Astrocyte (in vitro differentiated cells and primary cell): Measurements from ENCODE around the gene PCDHGA5. TPM values are rescaled to one million over a fixed set of nuclear protein-coding genes. Genes with fewer than 3 reads are reported as not detected.
A peak's percentile ranks its signal among the peaks of the same experiment; 100 is the strongest.
"Not testable (repeated sequence)": the region's sequence is repeated elsewhere in the genome, so short reads cannot be mapped to it uniquely, and the experiment has no call there.

ENCODE experiments used
- DNase-seq: peaks from one replicate; pipeline ENCODE4 v3.0.0-alpha.2; 2010; ENCODE audit warnings: low read depth
- FAIRE-seq: peaks from 2 replicates; lab custom pipeline; 2011; peaks lifted over from hg19 to GRCh38; lab: Jason Lieb, UNC
- H2AFZ ChIP-seq: 2 replicates; pipeline ENCODE4 v1.6.0; 2012; ENCODE audit warnings: low read depth, low read length, inconsistent platforms
- H3K27ac ChIP-seq: 2 replicates; pipeline ENCODE4 v1.5.1; 2011; ENCODE audit warnings: low read depth, low read length, inconsistent platforms
- H3K27me3 ChIP-seq: 2 replicates; pipeline ENCODE4 v1.6.0; 2011; ENCODE audit warnings: low read length, inconsistent platforms; ENCODE audit not compliant: insufficient read depth
- H3K36me3 ChIP-seq: 2 replicates; pipeline ENCODE4 v1.5.1; 2011; ENCODE audit warnings: low read length, inconsistent platforms; ENCODE audit not compliant: insufficient read depth
- H3K4me1 ChIP-seq: 2 replicates; pipeline ENCODE4 v1.5.1; 2011; ENCODE audit warnings: low read length, inconsistent platforms; ENCODE audit not compliant: insufficient read depth
- H3K4me2 ChIP-seq: 2 replicates; pipeline ENCODE4 v1.6.0; 2012; ENCODE audit warnings: low read length, inconsistent platforms
- H3K4me3 ChIP-seq: 2 replicates; pipeline ENCODE4 v1.5.1; 2011; ENCODE audit warnings: low read depth, mild to moderate bottlenecking, low read length, inconsistent platforms; ENCODE audit not compliant: insufficient read depth
- H3K79me2 ChIP-seq: 2 replicates; pipeline ENCODE4 v1.6.0; 2012; ENCODE audit warnings: mild to moderate bottlenecking, low read length, inconsistent platforms; ENCODE audit not compliant: insufficient read depth
- H3K9ac ChIP-seq: 2 replicates; pipeline ENCODE4 v1.6.0; 2012; ENCODE audit warnings: mild to moderate bottlenecking, low read length, inconsistent platforms
- H3K9me3 ChIP-seq: 2 replicates; pipeline ENCODE4 v1.5.1; 2012; ENCODE audit warnings: low read depth, mild to moderate bottlenecking, low read length, inconsistent platforms; ENCODE audit not compliant: insufficient read depth
- H4K20me1 ChIP-seq: 2 replicates; pipeline ENCODE4 v1.6.0; 2012; ENCODE audit warnings: low read length, inconsistent platforms; ENCODE audit not compliant: insufficient read depth
- H3K27ac Mint-ChIP-seq: one replicate; pipeline ENCODE4 v1.8.0; 2021; ENCODE audit warnings: mild to moderate bottlenecking, mixed read lengths; ENCODE audit not compliant: unreplicated experiment
- H3K27me3 Mint-ChIP-seq: one replicate; pipeline ENCODE4 v1.8.0; 2021; ENCODE audit warnings: low read depth, mixed read lengths; ENCODE audit not compliant: unreplicated experiment
- H3K36me3 Mint-ChIP-seq: one replicate; pipeline ENCODE4 v1.8.0; 2021; ENCODE audit warnings: low read depth, mixed read lengths; ENCODE audit not compliant: unreplicated experiment
- H3K4me1 Mint-ChIP-seq: one replicate; pipeline ENCODE4 v1.8.0; 2021; ENCODE audit warnings: low read depth, mixed read lengths; ENCODE audit not compliant: unreplicated experiment
- H3K4me3 Mint-ChIP-seq: one replicate; pipeline ENCODE4 v1.8.0; 2021; ENCODE audit warnings: mild to moderate bottlenecking, moderate library complexity, mixed read lengths; ENCODE audit not compliant: unreplicated experiment
- H3K9me3 Mint-ChIP-seq: one replicate; pipeline ENCODE4 v1.8.0; 2021; ENCODE audit warnings: mild to moderate bottlenecking, mixed read lengths; ENCODE audit not compliant: unreplicated experiment
- EZH2 ChIP-seq: IDR thresholded peaks from 2 replicates; pipeline ENCODE4 v1.6.1; 2012; ENCODE audit warnings: mild to moderate bottlenecking, low read length, inconsistent platforms; ENCODE audit not compliant: insufficient read depth
- total RNA-seq: library from RNA; stranded (reverse); gene quantifications from 2 replicates; pipeline ENCODE4 v1.2.1, GENCODE V29; 2021
- TF ChIP-seq, protein P1 (sequence below): IDR thresholded peaks from 2 replicates; pipeline ENCODE4 v1.5.1; 2011; ENCODE audit warnings: low read depth, mild to moderate bottlenecking, inconsistent platforms, low read length, moderate library complexity; ENCODE audit not compliant: insufficient read depth

Gene PCDHGA5
- total RNA-seq, 1 donor from 2014 or later: 0.30 TPM

DNA sequence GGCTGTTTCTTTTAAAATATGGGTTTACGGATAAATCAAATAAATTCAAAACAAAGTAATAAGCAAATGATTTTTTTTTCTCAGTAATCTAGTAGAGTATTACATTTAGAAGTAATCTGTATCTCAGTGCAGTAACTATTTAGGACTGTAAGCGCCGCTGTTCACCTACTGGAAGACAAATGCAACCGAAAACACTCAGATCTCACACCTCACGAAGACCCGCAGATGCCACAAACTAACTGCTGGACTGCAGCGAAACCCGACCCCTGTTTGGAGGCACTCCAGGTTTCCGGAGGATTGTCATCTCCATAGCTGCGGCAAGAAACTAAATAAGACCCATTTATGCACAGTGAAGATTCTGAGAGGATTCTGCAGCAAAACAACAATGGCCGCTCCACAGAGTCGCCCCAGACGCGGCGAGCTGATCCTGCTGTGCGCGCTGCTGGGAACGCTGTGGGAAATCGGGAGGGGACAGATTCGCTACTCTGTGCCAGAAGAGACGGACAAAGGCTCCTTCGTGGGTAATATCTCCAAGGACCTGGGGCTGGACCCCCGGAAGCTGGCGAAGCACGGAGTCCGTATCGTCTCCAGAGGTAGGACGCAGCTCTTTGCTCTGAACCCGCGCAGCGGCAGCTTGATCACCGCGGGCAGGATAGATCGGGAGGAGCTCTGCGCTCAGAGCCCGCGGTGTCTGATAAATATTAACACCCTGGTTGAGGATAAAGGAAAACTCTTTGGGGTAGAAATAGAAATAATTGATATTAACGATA lies 28.7 kb downstream of the PCDHGA5 start, which contains the start of gene PCDHGA8:
PCDHGA8 (plus strand) TSS at position 205 of the 770 bp plus-strand sequence; CDS start at position 386, 181 bp downstream.
- peaks cover 47% of the 10 kb centered on the region for H3K9me3 ChIP-seq

GRCh38 chr5:141393267-141393666 lies 29.3 kb downstream of the PCDHGA5 start:
- Mint-ChIP-seq H3K4me1 (peaks cover 1% of the 10 kb centered on the region), H3K36me3 (peaks cover 26% of the 10 kb centered on the region), H3K27me3 (no peaks in the 10 kb centered on the region), H3K4me3 (no peak overlapping the region), H3K9me3 (peaks cover 42% of the 10 kb centered on the region), H3K27ac (no peak overlapping the region)
- Histone ChIP-seq H3K4me3 (no peak overlapping the region), H3K79me2 (no peaks in the 10 kb centered on the region), H4K20me1 (no peaks in the 10 kb centered on the region), H3K4me2 (no peak overlapping the region), H3K27me3 (no peaks in the 10 kb centered on the region), H3K9me3 (peaks cover 45% of the 10 kb centered on the region), H3K27ac (no peak overlapping the region), H3K4me1 (no peaks in the 10 kb centered on the region), H3K36me3 (no peaks in the 10 kb centered on the region), H3K9ac (no peak overlapping the region), H2AFZ (no peak overlapping the region)
- no peak for DNase-seq
- TF ChIP-seq EZH2: no peak
- TF ChIP-seq, protein P1, sequence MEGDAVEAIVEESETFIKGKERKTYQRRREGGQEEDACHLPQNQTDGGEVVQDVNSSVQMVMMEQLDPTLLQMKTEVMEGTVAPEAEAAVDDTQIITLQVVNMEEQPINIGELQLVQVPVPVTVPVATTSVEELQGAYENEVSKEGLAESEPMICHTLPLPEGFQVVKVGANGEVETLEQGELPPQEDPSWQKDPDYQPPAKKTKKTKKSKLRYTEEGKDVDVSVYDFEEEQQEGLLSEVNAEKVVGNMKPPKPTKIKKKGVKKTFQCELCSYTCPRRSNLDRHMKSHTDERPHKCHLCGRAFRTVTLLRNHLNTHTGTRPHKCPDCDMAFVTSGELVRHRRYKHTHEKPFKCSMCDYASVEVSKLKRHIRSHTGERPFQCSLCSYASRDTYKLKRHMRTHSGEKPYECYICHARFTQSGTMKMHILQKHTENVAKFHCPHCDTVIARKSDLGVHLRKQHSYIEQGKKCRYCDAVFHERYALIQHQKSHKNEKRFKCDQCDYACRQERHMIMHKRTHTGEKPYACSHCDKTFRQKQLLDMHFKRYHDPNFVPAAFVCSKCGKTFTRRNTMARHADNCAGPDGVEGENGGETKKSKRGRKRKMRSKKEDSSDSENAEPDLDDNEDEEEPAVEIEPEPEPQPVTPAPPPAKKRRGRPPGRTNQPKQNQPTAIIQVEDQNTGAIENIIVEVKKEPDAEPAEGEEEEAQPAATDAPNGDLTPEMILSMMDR: no peak
- no peak for FAIRE-seq

More for the DNA sequence above, 28.7 kb downstream of the PCDHGA5 start, which contains the start of gene PCDHGA8:
- peak within 1 kb of the TSS; percentile 20 for H2AFZ ChIP-seq
- Mint-ChIP-seq H3K9me3 (peaks cover 44% of the 10 kb centered on the region), H3K36me3 (peaks cover 28% of the 10 kb centered on the region), H3K4me3 (no peak within 1 kb of the TSS), H3K4me1 (peaks cover 1% of the 10 kb centered on the region), H3K27ac (no peak within 1 kb of the TSS), H3K27me3 (no peaks in the 10 kb centered on the region)
- H3K4me2 ChIP-seq: no peak within 1 kb of the TSS
- no peak within 1 kb of the TSS for H3K27ac ChIP-seq
- no peaks in the 10 kb centered on the region for H4K20me1 ChIP-seq
- no peaks in the 10 kb centered on the region for H3K36me3 ChIP-seq
- no peak for FAIRE-seq
- no peak within 1 kb of the TSS for H3K9ac ChIP-seq
- TF ChIP-seq, protein P1: no peak
- TF ChIP-seq EZH2: no peak
- H3K4me1 ChIP-seq: no peaks in the 10 kb centered on the region
- H3K79me2 ChIP-seq: no peaks in the 10 kb centered on the region
- no peak within 1 kb of the TSS for H3K4me3 ChIP-seq
- no peak for DNase-seq
- H3K27me3 ChIP-seq: no peaks in the 10 kb centered on the region

GRCh38 chr5:141394401-141395187 lies 30.6 kb downstream of the PCDHGA5 start:
- not testable (repeated sequence) for H3K27me3 Mint-ChIP-seq, H3K27ac Mint-ChIP-seq, H3K4me1 ChIP-seq, H3K27me3 ChIP-seq, H3K4me3 ChIP-seq, H3K27ac ChIP-seq, H3K79me2 ChIP-seq, H3K4me3 Mint-ChIP-seq, H3K36me3 ChIP-seq, DNase-seq, H4K20me1 ChIP-seq, FAIRE-seq, H3K4me2 ChIP-seq, H3K4me1 Mint-ChIP-seq, H2AFZ ChIP-seq, H3K9ac ChIP-seq
- Mint-ChIP-seq H3K9me3 (peaks cover 41% of the 10 kb centered on the region), H3K36me3 (peaks cover 34% of the 10 kb centered on the region)
- H3K9me3 ChIP-seq: peaks cover 44% of the 10 kb centered on the region
